Measurements from ENCODE around the gene CLEC7A. TPM values are rescaled to one million over a fixed set of nuclear protein-coding genes. Genes with fewer than 3 reads are reported as not detected.

Gene CLEC7A
- total RNA-seq, 1 donor from 2014 or later = 79.5 TPM

DNA sequence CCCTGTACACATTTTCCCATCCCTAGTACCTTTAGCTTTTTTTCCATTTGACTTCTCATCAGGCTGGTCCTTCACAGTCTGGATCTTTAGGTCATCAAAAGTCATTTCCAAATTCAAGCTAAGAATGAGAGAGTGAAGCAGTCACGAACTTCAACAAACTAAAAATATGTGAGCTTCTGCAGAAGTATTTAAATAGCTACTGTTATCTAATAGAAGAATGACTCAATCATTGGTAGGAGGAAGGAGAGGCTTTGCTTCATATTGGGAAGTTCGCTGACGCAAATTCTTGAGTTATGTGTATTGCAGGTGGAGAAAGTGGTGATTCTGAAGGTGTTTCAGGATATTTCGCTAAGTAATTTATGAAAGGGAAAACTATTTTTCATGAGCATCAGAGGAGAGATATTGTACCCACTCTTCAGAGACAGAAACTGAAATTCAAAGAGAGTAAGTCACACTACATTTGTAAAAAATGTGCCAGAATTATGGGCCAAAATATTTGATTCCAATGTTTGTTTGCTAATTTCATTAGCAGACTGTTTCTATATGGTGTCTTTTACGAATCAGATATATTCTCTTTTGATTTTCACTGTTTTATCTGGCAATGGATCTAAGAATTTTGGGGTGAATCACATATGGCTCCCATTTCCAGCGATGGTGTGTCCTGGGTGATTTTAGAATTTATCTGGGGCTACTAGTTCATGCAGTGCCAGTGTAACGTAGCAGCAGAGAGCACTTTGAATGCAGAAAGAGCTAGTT is 42.2 kb upstream of the CLEC7A start, which contains the start of gene OLR1:
Gene OLR1, minus strand, starts transcription at position 160 of the 756 bp plus-strand sequence. Its CDS starts 55 bp downstream, at position 105.
- Histone ChIP-seq H3K4me1 (no peaks in the 10 kb centered on the region), H3K9me3 (no peaks in the 10 kb centered on the region), H3K27me3 (ENCODE audit: low read depth) (no peaks in the 10 kb centered on the region), H3K4me3 (peak within 1 kb of the TSS; percentile 27), H3K36me3 (no peaks in the 10 kb centered on the region), H3K27ac (peak within 1 kb of the TSS; percentile 12)
- ATAC-seq (peak in 1 of 2 donors; percentile 34), DNase-seq (no peak)
- TF ChIP-seq, protein P1, sequence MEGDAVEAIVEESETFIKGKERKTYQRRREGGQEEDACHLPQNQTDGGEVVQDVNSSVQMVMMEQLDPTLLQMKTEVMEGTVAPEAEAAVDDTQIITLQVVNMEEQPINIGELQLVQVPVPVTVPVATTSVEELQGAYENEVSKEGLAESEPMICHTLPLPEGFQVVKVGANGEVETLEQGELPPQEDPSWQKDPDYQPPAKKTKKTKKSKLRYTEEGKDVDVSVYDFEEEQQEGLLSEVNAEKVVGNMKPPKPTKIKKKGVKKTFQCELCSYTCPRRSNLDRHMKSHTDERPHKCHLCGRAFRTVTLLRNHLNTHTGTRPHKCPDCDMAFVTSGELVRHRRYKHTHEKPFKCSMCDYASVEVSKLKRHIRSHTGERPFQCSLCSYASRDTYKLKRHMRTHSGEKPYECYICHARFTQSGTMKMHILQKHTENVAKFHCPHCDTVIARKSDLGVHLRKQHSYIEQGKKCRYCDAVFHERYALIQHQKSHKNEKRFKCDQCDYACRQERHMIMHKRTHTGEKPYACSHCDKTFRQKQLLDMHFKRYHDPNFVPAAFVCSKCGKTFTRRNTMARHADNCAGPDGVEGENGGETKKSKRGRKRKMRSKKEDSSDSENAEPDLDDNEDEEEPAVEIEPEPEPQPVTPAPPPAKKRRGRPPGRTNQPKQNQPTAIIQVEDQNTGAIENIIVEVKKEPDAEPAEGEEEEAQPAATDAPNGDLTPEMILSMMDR (IDR thresholded peaks at IDR 0.05) = no peak
- intact Hi-C loops (cut with DNase I) = no loop called here

DNA sequence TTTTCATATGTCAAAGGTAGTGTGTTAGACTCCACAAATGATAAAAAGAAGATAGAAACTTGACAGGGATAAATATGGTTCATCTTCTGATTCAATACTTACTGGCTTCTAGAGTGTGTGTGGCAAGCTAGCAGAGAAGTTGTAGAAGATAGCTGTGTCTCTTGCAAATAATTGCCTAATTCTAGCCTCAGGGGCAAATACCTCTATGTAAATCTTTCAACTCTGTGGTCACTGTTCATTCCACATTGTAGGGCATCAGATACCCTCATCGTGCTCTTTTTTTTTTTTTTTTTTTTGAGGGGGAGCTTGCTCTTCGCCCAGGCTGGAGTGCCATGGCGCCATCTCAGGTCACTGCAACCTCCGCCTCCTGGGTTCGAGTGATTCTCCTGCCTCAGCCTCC is 40.2 kb upstream of the CLEC7A start:
- no peaks in the 10 kb centered on the region for H3K27me3 ChIP-seq (ENCODE audit: low read depth)
- DNase-seq = no peak
- no peaks in the 10 kb centered on the region for H3K9me3 ChIP-seq
- H3K27ac ChIP-seq = peak overlapping the region; percentile 12
- intact Hi-C loops (cut with DNase I) = no loop called here
- H3K4me1 ChIP-seq = no peaks in the 10 kb centered on the region
- no peak for ATAC-seq
- H3K36me3 ChIP-seq = no peaks in the 10 kb centered on the region
- TF ChIP-seq, protein P1 (IDR thresholded peaks at IDR 0.05) = no peak
- H3K4me3 ChIP-seq = peak overlapping the region; percentile 27

DNA sequence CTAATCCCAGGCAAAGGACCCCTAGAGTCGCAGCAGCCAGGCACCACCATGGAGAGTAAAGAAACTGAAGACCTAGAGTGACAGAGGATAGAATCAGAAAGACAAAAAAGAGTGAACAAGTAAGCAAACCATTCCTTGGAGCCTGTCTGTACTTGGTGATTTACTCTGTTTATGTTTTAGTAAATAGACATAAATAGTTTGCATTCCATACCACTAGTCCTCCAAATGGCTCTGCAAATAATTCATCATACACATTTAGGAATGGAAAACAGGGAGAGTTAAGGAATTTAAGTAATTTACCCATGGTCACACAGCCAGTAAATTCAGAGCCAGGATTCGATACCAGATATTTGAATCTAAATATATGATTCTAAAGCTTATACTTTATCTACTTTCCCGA is 39.1 kb upstream of the CLEC7A start:
- Histone ChIP-seq H3K4me3 (peak overlapping the region; percentile 27), H3K36me3 (no peaks in the 10 kb centered on the region), H3K9me3 (no peaks in the 10 kb centered on the region), H3K4me1 (no peaks in the 10 kb centered on the region), H3K27ac (peak overlapping the region; percentile 12), H3K27me3 (ENCODE audit: low read depth) (no peaks in the 10 kb centered on the region)
- intact Hi-C loops (cut with DNase I) = no loop called here
- TF ChIP-seq, protein P1 (IDR thresholded peaks at IDR 0.05) = no peak
- DNase-seq (no peak), ATAC-seq (no peak)

DNA sequence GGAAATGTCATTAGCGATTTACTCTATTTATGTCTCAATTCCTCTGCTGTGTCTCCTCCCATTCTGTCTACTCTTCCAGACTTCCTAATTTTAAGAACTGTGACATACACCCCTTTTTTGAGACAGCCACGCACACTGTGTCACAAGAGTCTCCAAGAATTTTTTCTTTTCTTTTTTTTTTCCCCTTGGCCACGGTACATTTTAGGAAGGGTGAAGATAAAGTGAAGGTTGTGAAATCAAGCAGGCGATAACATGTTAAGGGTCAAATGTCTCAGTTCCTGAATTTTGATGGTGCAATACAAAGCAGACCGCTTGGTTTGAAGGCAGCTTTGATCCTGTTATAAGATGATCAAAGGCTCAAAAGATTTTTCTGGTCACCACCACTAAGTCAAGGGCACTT is 37.6 kb upstream of the CLEC7A start:
- H3K27ac ChIP-seq = peak overlapping the region; percentile 73
- DNase-seq = no peak
- intact Hi-C loops (cut with DNase I) = no loop called here

DNA sequence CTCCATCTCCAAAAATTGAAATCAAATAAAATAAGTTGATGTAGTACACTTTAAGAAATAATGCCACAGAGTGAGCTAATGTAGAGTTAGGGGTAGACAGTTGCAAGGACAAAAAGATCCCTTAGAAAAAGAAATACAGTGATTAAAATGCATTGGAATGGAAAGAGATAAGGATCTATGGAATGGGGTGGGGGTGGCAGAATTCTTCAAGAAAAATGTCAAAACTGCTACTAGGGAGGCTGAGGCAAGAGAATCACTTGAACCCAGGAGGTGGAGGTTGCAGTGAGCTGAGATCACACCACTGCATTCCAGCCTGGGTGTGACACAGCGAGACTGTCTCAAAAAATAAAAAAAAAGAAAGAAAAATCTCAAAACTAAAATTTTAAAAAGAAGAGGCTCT is 35.4 kb upstream of the CLEC7A start:
- intact Hi-C loops (cut with DNase I) = no loop called here

More for the DNA sequence above, 37.6 kb upstream of the CLEC7A start:
- no peaks in the 10 kb centered on the region for H3K27me3 ChIP-seq (ENCODE audit: low read depth)
- no peaks in the 10 kb centered on the region for H3K4me1 ChIP-seq
- H3K36me3 ChIP-seq = no peaks in the 10 kb centered on the region
- TF ChIP-seq, protein P1 (IDR thresholded peaks at IDR 0.05) = no peak
- H3K4me3 ChIP-seq = peak overlapping the region; percentile 35
- H3K9me3 ChIP-seq = no peaks in the 10 kb centered on the region
- peak; percentile 74 to 84 for ATAC-seq

More for the DNA sequence above, 35.4 kb upstream of the CLEC7A start:
- Histone ChIP-seq H3K4me1 (no peaks in the 10 kb centered on the region), H3K4me3 (peak overlapping the region; percentile 35), H3K36me3 (no peaks in the 10 kb centered on the region), H3K9me3 (no peaks in the 10 kb centered on the region), H3K27ac (peak overlapping the region; percentile 73), H3K27me3 (ENCODE audit: low read depth) (no peaks in the 10 kb centered on the region)
- ATAC-seq = no peak
- TF ChIP-seq, protein P1 (IDR thresholded peaks at IDR 0.05) = no peak
- DNase-seq = no peak
